Left forelimb (tissue), 1 donor: ENCODE data around the gene HMGA1.
"Not testable (repeated sequence)": the region's sequence is repeated elsewhere in the genome, so short reads cannot be mapped to it uniquely, and the experiment has no call there.

Experiments used
- DNase-seq: peaks from one replicate; pipeline ENCODE4 v3.0.0-alpha.2; 2018; ENCODE audit warnings: low spot score

The HMGA1 gene

GRCh38 chr6:34240329-34241248, 3.9 kb downstream of the HMGA1 start:
- DNase-seq: no peak

- no peak for DNase-seq
Measured at GRCh38 chr6:34241351-34242215, 4.9 kb downstream of the HMGA1 start.

- DNase-seq: no peak
Measured at GRCh38 chr6:34242252-34243130, 5.8 kb downstream of the HMGA1 start.

- DNase-seq: no peak
Measured at GRCh38 chr6:34243131-34243771, 6.6 kb downstream of the HMGA1 start.

GRCh38 chr6:34243901-34244884, 7.5 kb downstream of the HMGA1 start:
- no peak for DNase-seq

GRCh38 chr6:34245032-34245760, 8.5 kb downstream of the HMGA1 start:
- not testable (repeated sequence) for DNase-seq

GRCh38 chr6:34245761-34246140, 9.1 kb downstream of the HMGA1 start:
- not testable (repeated sequence) for DNase-seq

- DNase-seq: no peak
Measured at GRCh38 chr6:34246249-34246562, 9.5 kb downstream of the HMGA1 start.

GRCh38 chr6:34246563-34247391, 10.1 kb downstream of the HMGA1 start:
- DNase-seq: no peak

GRCh38 chr6:34247481-34248197, 11.0 kb downstream of the HMGA1 start:
- no peak for DNase-seq

GRCh38 chr6:34248198-34248726, 11.6 kb downstream of the HMGA1 start:
- no peak for DNase-seq

GRCh38 chr6:34248727-34249468, 12.2 kb downstream of the HMGA1 start, which contains the start of gene SMIM29:
Gene SMIM29, minus strand, starts transcription at chr6:34249006. Its CDS starts 1,215 bp downstream, at chr6:34247791.
- peak; percentile 99 for DNase-seq

GRCh38 chr6:34249469-34250261, 13.0 kb downstream of the HMGA1 start:
- no peak for DNase-seq

- DNase-seq: not testable (repeated sequence)
Measured at GRCh38 chr6:34252395-34252794, 15.7 kb downstream of the HMGA1 start.

GRCh38 chr6:34259529-34260069, 22.9 kb downstream of the HMGA1 start:
- no peak for DNase-seq
